GM19438 (cell line): ENCODE measurements around the gene PIWIL4.

Experiments
- ATAC-seq: cut with Tn5 transposase; IDR thresholded peaks from one replicate; pipeline ENCODE4 v1.9.1; 2021; ENCODE audit warnings: low read depth; ENCODE audit not compliant: unreplicated experiment

PIWIL4 gene

GRCh38 chr11:94567181-94567670 is at the start of gene PIWIL4:
TSS of gene PIWIL4 (plus strand) at chr11:94567368. CDS start at chr11:94567519, 151 bp downstream.
- ATAC-seq = no peak

DNA sequence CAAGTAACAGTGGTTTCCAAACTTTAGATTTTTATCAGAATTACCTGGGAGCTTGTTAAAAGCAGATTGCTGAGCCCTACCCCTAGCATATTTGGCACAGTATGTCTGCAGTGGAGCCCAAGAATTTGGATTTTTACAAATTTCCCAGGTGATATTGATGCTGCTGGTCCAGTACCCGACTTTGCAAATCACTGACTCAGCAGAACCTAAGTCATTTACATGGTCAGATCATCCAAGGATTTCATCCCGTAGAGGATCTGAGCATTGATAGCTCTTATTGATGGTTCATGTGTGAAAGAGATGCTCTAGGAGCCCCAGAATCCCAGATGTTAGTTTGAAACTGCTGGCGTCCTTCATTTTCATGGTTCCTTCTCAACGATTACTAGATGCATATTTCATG is 48.9 kb upstream of the PIWIL4 start:
- ATAC-seq = no peak

GRCh38 chr11:94519478-94520084 is 47.6 kb upstream of the PIWIL4 start:
- ATAC-seq = no peak

DNA sequence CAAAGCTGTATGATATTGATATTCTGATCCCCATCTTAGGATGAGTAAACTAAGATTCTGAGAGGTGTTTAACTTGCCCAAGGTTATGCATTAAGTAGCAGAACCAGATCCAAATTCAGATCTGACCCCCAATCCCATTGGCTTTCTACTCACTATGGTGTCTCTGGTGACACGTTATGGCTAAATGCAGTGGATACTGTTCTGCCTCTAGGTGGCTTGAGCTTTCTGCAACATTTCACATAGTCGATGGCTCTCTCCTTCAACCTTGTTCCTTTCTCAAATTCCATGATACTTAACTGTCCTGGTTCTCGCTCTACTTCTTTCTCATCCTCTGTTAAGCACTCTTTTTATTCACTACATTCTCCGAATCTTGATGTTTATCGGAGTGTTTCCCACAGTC is 45.5 kb upstream of the PIWIL4 start:
- ATAC-seq = no peak

- ATAC-seq = peak; percentile 51
Measured at GRCh38 chr11:94524341-94524740, 42.8 kb upstream of the PIWIL4 start.

DNA sequence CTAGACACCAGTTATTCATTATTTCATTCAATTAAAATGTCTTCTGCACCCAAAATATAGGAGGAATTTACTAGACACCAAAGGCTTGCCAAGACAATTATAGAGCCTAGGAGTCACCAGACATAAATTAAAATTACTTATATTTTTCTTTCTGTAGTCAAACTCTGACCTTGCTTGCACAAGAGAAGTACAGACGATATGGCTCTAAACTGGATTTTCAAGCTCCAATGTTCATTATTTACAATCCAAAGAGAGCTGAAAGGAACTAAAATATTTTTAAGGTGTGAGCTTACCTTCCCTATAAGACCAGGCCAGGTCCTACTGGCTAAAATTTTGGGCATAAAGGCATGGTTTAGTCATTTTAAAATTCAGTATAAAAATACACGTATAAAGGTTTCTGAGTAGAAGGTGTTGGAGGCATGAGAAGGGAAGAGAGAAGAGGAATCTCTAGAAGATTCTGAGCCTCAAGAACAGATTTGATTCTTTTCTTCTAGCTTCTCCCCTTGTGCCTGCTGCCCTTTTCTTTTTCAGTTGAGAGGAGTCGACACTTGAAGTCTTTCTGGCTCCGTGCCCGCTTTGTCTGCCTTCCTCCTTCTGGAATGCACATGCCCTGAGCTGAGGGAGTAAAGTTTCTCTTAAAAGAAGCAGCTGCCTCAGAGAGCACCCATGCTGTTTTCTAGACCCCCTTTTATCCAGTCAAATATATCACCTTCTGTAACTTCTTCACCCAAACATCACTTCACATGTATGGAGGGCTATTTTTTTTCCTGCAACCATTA is 41.4 kb upstream of the PIWIL4 start:
- ATAC-seq = no peak

DNA sequence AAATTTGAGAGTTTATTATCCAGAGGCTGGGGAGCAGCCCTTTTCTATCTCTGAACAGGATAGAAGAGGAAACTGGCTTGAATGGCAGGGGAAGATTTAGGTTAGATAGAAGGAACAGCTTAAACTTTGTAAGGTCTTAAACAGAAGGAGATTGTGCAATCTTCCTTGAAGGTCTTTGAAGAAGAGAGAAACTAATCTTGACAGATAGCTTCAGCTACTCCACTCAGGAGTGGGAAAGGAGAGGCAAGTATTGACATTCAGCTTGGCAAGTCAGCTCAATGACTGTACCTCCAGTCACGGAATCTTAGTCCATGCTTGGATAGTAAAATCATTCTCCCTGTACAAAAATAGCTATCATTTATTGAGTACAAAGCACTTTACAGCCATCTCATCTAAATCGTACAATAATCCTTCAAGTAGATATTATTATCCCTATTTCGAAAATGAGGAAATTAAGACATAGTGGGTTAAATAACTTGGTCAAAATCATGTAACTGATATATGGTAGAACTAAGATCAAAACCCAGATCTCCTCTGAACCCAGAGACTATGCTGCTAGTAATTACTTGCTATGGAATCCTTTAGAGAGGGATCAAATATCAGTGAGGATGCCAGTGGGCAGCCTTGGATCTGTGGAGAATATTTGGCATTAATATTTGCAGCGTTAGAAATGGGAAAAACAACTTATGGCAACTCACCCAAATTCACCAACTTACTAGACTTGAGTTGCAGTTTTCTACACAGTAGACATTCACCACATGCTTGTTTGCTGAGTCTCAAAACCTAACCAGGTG is 40.3 kb upstream of the PIWIL4 start:
- ATAC-seq = no peak

DNA sequence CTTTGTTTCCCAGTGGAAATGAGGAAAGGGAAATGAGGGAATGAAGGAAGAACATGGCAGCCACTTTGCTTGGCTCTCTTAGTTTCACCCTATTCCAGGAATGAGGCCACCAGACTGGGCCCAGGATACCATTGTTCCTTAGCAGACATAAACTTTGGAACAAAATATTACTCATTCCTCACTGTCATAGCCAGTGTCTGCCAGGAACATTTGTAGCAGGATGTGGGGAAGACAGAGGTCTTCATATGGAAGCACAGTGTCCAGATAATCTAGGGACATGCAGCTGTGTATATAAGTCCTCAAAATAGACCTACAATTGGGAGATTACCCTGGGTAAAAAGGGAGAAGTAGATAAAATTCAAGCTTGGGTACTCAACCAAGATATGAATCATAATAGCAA is 38.6 kb upstream of the PIWIL4 start:
- no peak for ATAC-seq

DNA sequence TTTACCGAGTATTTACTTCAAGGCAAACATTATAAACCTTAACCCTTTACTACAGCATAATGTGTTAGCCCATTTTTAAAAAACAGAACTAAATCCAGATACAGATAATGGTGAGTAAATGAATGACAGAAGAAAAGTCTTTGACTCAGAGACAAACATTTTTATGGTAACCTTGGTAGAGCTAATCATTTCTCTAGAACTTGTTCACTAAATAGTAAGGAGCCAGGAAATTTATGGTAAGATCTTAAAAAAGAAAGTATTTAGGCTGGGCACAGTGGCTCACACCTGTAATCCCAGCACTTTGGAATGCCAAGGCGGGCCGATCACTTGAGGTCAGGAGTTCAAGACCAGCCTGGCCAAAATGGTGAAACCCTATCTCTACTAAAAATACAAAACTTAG is 35.0 kb upstream of the PIWIL4 start:
- no peak for ATAC-seq

- no peak for ATAC-seq
Measured at GRCh38 chr11:94533206-94533605, 34.0 kb upstream of the PIWIL4 start.

DNA sequence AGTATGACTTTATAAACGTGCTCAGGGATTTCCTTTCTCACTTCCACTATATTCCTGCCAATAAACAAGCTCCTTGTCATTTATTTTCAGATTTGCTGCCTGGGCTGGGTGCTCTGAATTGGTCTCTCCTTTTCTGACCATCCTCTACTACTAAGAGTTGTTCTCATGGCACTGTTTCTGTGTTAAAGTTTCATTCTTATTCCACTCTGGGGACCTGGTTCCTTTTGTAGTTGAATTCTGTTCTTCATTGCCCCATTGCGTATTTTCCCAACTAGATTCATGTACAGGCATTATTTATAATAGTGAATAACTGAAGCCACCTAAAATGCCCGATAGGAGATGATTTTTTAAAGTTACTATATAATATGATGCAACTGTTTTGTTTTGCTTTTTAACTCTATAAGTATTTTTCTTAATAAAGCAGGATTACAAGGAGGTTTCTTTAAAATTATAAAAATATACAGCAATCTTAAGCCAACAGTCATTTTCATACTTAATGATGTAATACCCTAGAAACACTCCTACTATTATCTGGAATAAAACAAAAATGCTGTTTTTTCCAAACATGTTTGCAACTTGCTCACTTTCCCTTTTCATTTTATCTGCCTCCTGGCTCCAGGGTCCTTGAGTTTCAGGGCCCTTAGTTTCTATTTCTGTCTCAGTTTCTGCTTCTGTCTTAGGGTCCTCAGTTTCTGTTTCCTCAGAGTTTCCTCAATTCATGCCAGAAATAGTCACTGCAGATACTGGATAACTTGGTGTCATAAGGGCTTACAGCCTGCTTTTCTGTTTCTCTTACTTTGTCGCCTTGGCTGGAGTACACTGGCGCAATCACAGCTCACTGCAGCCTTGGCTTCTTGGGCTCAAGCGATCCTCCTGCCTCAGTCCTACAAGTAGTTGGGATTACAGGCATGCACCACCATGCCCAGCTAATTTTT is 33.2 kb upstream of the PIWIL4 start:
- no peak for ATAC-seq

GRCh38 chr11:94536386-94536785 is 30.8 kb upstream of the PIWIL4 start:
- ATAC-seq = no peak

DNA sequence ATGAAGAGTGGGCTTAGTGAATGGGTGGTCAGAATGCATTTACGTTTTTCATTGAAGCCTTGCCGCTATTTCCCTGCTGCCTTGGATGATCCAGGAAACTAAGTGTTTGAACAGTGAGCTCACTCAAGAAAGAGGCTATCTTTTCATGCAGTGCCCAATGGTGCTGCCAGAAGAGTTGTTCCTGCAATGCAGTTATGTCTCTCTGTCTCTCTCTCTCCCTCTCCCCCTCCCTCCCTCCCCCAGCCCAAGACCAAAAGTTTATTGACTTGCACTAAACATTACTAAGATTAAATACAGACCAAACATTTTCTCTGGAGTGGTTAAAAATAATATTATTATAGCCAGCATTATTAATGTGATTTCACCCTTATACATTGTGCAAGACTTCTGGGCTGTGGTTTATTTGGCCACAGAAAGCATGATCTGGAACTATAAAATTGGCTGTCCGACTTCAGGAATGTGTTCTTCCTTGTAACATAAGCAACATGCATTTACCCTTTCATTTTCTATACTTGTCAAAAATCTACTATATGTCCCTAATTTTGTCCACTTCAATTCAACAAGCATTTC is 30.1 kb upstream of the PIWIL4 start:
- ATAC-seq = no peak

GRCh38 chr11:94539420-94539819 is 27.7 kb upstream of the PIWIL4 start:
- ATAC-seq = no peak

DNA sequence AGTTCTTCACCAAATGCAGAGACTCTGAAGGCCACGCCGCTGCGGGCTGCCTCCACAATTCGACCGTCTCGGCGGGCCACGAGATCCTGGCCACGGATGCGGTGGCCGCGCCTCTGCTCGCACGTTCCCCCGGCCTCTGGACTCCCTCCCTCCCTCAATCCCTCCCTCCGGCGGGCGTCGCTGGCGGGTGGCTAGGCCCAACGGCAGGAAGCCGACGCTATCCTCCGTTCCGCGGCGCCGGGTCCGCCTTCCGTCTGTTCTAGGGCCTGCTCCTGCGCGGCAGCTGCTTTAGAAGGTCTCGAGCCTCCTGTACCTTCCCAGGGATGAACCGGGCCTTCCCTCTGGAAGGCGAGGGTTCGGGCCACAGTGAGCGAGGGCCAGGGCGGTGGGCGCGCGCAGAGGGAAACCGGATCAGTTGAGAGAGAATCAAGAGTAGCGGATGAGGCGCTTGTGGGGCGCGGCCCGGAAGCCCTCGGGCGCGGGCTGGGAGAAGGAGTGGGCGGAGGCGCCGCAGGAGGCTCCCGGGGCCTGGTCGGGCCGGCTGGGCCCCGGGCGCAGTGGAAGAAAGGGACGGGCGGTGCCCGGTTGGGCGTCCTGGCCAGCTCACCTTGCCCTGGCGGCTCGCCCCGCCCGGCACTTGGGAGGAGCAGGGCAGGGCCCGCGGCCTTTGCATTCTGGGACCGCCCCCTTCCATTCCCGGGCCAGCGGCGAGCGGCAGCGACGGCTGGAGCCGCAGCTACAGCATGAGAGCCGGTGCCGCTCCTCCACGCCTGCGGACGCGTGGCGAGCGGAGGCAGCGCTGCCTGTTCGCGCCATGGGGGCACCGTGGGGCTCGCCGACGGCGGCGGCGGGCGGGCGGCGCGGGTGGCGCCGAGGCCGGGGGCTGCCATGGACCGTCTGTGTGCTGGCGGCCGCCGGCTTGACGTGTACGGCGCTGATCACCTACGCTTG is 23.2 kb upstream of the PIWIL4 start, which contains the start of gene FUT4:
TSS of gene FUT4 (plus strand) at position 227 of the 951 bp plus-strand sequence. CDS start at position 440, 213 bp downstream.
- ATAC-seq = peak; percentile 78

- ATAC-seq = no peak
Measured at GRCh38 chr11:94544646-94545263, 22.4 kb upstream of the PIWIL4 start.

DNA sequence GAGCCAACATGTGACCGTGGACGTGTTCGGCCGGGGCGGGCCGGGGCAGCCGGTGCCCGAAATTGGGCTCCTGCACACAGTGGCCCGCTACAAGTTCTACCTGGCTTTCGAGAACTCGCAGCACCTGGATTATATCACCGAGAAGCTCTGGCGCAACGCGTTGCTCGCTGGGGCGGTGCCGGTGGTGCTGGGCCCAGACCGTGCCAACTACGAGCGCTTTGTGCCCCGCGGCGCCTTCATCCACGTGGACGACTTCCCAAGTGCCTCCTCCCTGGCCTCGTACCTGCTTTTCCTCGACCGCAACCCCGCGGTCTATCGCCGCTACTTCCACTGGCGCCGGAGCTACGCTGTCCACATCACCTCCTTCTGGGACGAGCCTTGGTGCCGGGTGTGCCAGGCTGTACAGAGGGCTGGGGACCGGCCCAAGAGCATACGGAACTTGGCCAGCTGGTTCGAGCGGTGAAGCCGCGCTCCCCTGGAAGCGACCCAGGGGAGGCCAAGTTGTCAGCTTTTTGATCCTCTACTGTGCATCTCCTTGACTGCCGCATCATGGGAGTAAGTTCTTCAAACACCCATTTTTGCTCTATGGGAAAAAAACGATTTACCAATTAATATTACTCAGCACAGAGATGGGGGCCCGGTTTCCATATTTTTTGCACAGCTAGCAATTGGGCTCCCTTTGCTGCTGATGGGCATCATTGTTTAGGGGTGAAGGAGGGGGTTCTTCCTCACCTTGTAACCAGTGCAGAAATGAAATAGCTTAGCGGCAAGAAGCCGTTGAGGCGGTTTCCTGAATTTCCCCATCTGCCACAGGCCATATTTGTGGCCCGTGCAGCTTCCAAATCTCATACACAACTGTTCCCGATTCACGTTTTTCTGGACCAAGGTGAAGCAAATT is 21.7 kb upstream of the PIWIL4 start:
- no peak for ATAC-seq
